Osteoblast (primary cell): Measurements from ENCODE around the gene USO1. TPM values are rescaled to one million over a fixed set of nuclear protein-coding genes. Genes with fewer than 3 reads are reported as not detected.

Experiments used
- DNase-seq: peaks from one replicate; pipeline ENCODE4 v3.0.0; 2011; ENCODE audit warnings: low spot score, mixed read lengths; ENCODE audit not compliant: insufficient read length; ENCODE audit errors: missing footprints
- H2AFZ ChIP-seq: 2 replicates; pipeline ENCODE4 v1.6.0; 2011; ENCODE audit warnings: mild to moderate bottlenecking, low read length
- H3K27ac ChIP-seq: 2 replicates; pipeline ENCODE4 v1.5.1; 2011; ENCODE audit warnings: mild to moderate bottlenecking, low read depth, low read length, moderate library complexity
- H3K27me3 ChIP-seq: 2 replicates; pipeline ENCODE4 v1.6.0; 2012; ENCODE audit warnings: mild to moderate bottlenecking, control low read depth, inconsistent platforms, low read length, moderate library complexity; ENCODE audit not compliant: insufficient read depth
- H3K36me3 ChIP-seq: 2 replicates; pipeline ENCODE4 v1.5.1; 2011; ENCODE audit warnings: mild to moderate bottlenecking, low read length, control low read depth, moderate library complexity; ENCODE audit not compliant: insufficient read depth
- H3K4me1 ChIP-seq: 2 replicates; pipeline ENCODE4 v1.5.1; 2011; ENCODE audit warnings: mild to moderate bottlenecking, low read length, control low read depth, moderate library complexity; ENCODE audit not compliant: insufficient read depth
- H3K4me2 ChIP-seq: 2 replicates; pipeline ENCODE4 v1.6.0; 2011; ENCODE audit warnings: mild to moderate bottlenecking, low read length; ENCODE audit not compliant: insufficient read depth
- H3K4me3 ChIP-seq: fragments of 200-600 bp; sonication (generic); 3 replicates; pipeline ENCODE4 v1.5.1; 2012; ENCODE audit warnings: mild to moderate bottlenecking, low read length, inconsistent platforms; ENCODE audit not compliant: insufficient read depth
- H3K79me2 ChIP-seq: 2 replicates; pipeline ENCODE4 v1.6.0; 2012; ENCODE audit warnings: mild to moderate bottlenecking, low read length, control low read depth, inconsistent platforms; ENCODE audit not compliant: insufficient read depth
- H3K9me3 ChIP-seq: 2 replicates; pipeline ENCODE4 v1.5.1; 2011; ENCODE audit warnings: low read depth, low read length, control low read depth
- H4K20me1 ChIP-seq: 2 replicates; pipeline ENCODE4 v1.6.0; 2012; ENCODE audit warnings: mild to moderate bottlenecking, low read length, control low read depth; ENCODE audit not compliant: insufficient read depth
- total RNA-seq: library from RNA; depleted of rRNA; stranded (reverse); fragments of >200 nt; gene quantifications from 2 replicates; pipeline ENCODE4 v1.2.3, GENCODE V29; 2012
- TF ChIP-seq, protein P1 (sequence below): IDR thresholded peaks from 2 replicates; pipeline ENCODE4 v1.5.1; 2011; ENCODE audit warnings: mild to moderate bottlenecking, low read depth, low read length, moderate library complexity; ENCODE audit errors: extremely low read depth

USO1 gene
- total RNA-seq, 1 donor: 122 TPM

GRCh38 chr4:75830906-75831305, 106.5 kb downstream of the USO1 start:
- Histone ChIP-seq H3K4me2 (no peak overlapping the region), H3K4me1 (no peaks in the 10 kb centered on the region), H3K27ac (no peak overlapping the region), H2AFZ (no peak overlapping the region), H3K79me2 (no peaks in the 10 kb centered on the region), H3K36me3 (no peaks in the 10 kb centered on the region), H3K9me3 (no peaks in the 10 kb centered on the region), H3K27me3 (no peaks in the 10 kb centered on the region), H4K20me1 (no peaks in the 10 kb centered on the region), H3K4me3 (no peak overlapping the region)
- DNase-seq: no peak
- TF ChIP-seq, protein P1, sequence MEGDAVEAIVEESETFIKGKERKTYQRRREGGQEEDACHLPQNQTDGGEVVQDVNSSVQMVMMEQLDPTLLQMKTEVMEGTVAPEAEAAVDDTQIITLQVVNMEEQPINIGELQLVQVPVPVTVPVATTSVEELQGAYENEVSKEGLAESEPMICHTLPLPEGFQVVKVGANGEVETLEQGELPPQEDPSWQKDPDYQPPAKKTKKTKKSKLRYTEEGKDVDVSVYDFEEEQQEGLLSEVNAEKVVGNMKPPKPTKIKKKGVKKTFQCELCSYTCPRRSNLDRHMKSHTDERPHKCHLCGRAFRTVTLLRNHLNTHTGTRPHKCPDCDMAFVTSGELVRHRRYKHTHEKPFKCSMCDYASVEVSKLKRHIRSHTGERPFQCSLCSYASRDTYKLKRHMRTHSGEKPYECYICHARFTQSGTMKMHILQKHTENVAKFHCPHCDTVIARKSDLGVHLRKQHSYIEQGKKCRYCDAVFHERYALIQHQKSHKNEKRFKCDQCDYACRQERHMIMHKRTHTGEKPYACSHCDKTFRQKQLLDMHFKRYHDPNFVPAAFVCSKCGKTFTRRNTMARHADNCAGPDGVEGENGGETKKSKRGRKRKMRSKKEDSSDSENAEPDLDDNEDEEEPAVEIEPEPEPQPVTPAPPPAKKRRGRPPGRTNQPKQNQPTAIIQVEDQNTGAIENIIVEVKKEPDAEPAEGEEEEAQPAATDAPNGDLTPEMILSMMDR: no peak

GRCh38 chr4:75831856-75832405, 107.6 kb downstream of the USO1 start:
- TF ChIP-seq, protein P1: no peak
- no peak for DNase-seq
- H3K27ac ChIP-seq: no peak overlapping the region
- no peaks in the 10 kb centered on the region for H3K79me2 ChIP-seq
- H3K27me3 ChIP-seq: no peaks in the 10 kb centered on the region
- H3K4me3 ChIP-seq: no peak overlapping the region
- no peak overlapping the region for H2AFZ ChIP-seq
- H4K20me1 ChIP-seq: no peaks in the 10 kb centered on the region
- no peaks in the 10 kb centered on the region for H3K4me1 ChIP-seq
- H3K36me3 ChIP-seq: no peaks in the 10 kb centered on the region
- no peaks in the 10 kb centered on the region for H3K9me3 ChIP-seq
- H3K4me2 ChIP-seq: no peak overlapping the region

DNA sequence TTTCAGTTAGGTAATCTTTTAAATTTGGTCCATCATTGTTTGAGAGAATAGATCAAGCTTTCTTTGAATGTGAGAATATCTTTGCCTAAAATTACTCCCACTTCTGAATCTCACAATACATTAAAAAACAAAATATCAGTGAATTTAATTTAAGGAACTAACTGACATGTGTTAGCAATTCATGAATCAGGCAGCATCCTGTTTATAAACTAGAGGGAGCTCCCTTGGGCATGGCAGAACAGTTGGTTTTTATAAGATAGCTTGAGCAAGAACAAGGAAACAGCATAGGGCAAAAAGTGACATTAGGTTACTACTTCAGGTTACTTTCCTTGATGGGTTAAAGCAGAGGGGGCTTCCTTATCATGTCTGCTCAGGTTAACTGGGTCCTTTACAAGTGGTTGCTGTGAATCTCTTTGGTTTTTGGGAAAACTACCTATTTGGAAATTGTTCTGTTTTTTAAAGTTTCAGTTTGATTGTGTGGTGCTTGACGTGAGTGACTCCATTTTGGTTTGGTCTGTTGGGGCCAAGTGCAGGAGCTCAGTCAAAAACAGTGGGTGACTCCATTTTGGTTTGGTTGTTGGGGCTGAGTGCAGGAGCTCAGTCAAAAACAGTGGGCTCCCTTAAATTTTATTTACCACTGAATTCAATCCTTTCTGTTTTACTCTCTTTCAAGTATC, 109.9 kb downstream of the USO1 start:
- Histone ChIP-seq H3K4me1 (no peaks in the 10 kb centered on the region), H4K20me1 (no peaks in the 10 kb centered on the region), H3K4me3 (no peak overlapping the region), H3K27me3 (no peaks in the 10 kb centered on the region), H3K9me3 (no peaks in the 10 kb centered on the region), H3K36me3 (no peaks in the 10 kb centered on the region), H3K4me2 (no peak overlapping the region), H3K79me2 (no peaks in the 10 kb centered on the region), H3K27ac (no peak overlapping the region), H2AFZ (no peak overlapping the region)
- TF ChIP-seq, protein P1: no peak
- DNase-seq: no peak

DNA sequence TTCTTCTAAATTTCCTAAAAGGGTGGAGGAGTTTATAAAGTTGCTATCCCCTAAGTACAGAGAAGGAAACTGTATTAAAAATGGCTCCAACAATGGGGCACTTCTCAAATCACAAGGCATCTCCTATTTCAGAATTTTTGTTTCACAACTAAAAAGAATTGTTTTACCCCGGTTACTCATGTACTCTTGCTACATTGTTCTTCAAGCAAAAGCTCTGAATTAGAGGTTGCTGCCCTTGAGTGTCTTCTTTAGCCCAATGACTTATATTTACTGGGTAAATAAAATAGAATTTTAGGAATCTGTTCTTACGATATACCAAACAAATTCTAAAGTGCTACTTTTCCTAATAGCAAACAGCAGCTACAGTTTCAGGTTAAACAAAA, 110.4 kb downstream of the USO1 start:
- DNase-seq: no peak
- Histone ChIP-seq H2AFZ (no peak overlapping the region), H3K36me3 (no peaks in the 10 kb centered on the region), H3K27me3 (no peaks in the 10 kb centered on the region), H3K4me1 (no peaks in the 10 kb centered on the region), H4K20me1 (no peaks in the 10 kb centered on the region), H3K27ac (no peak overlapping the region), H3K79me2 (no peaks in the 10 kb centered on the region), H3K9me3 (no peaks in the 10 kb centered on the region), H3K4me2 (no peak overlapping the region), H3K4me3 (no peak overlapping the region)
- TF ChIP-seq, protein P1: no peak
